Measurements from ENCODE around the gene GFOD2.

- no peak for TF ChIP-seq POLR2A (IDR thresholded peaks at IDR 0.05)
- TF ChIP-seq CTCF (IDR thresholded peaks at IDR 0.05): no peak
Observed at GRCh38 chr16:67662653-67663010, 56.5 kb downstream of the GFOD2 start.

All from body of pancreas (tissue), 4 donors.